Chondrocyte (in vitro differentiated cells): ENCODE data around the gene ISM2. TPM values are rescaled to one million over a fixed set of nuclear protein-coding genes. Genes with fewer than 3 reads are reported as not detected.

Source experiments
- DNase-seq: peaks from one replicate; pipeline ENCODE4 v3.0.0; 2021; ENCODE audit warnings: mixed read lengths, low spot score
- H3K27ac Mint-ChIP-seq: one replicate; pipeline ENCODE4 v1.8.0; 2021; ENCODE audit warnings: mild to moderate bottlenecking, moderate library complexity, mixed read lengths; ENCODE audit not compliant: unreplicated experiment
- H3K27me3 Mint-ChIP-seq: 2 replicates; pipeline ENCODE4 v1.8.0; 2021; ENCODE audit warnings: low read depth, mixed read lengths
- H3K36me3 Mint-ChIP-seq: 2 replicates; pipeline ENCODE4 v1.8.0; 2021; ENCODE audit warnings: low read depth, mixed read lengths
- H3K4me1 Mint-ChIP-seq: 2 replicates; pipeline ENCODE4 v1.8.0; 2021; ENCODE audit warnings: low read depth, mild to moderate bottlenecking, mixed read lengths
- H3K4me3 Mint-ChIP-seq: one replicate; pipeline ENCODE4 v1.8.0; 2021; ENCODE audit warnings: mild to moderate bottlenecking, moderate library complexity, mixed read lengths; ENCODE audit not compliant: unreplicated experiment
- H3K9me3 Mint-ChIP-seq: 2 replicates; pipeline ENCODE4 v1.8.0; 2021; ENCODE audit warnings: low read depth, mixed read lengths
- CTCF ChIP-seq: fragments of 200-600 bp; sonication (generic); IDR thresholded peaks from 2 replicates; pipeline ENCODE4 v1.5.0; 2021; ENCODE audit warnings: antibody characterized with exemption, mild to moderate bottlenecking, moderate library complexity
- total RNA-seq: library from RNA; stranded (reverse); gene quantifications from 3 replicates; pipeline ENCODE4 v1.2.1, GENCODE V29; 2021

The ISM2 gene
- total RNA-seq, 1 donor from 2014 or later = 0.20 TPM

- no peak overlapping the region for H3K4me3 Mint-ChIP-seq
- no peak for TF ChIP-seq CTCF
- H3K36me3 Mint-ChIP-seq = no peaks in the 10 kb centered on the region
- no peaks in the 10 kb centered on the region for H3K9me3 Mint-ChIP-seq
- H3K4me1 Mint-ChIP-seq = no peaks in the 10 kb centered on the region
- DNase-seq = no peak
- H3K27ac Mint-ChIP-seq = no peak overlapping the region
- no peaks in the 10 kb centered on the region for H3K27me3 Mint-ChIP-seq
These were observed 12.5 kb downstream of the ISM2 start for GRCh38 chr14:77485901-77486678.

- H3K4me3 Mint-ChIP-seq = no peak overlapping the region
- no peak for DNase-seq
- no peaks in the 10 kb centered on the region for H3K36me3 Mint-ChIP-seq
- no peaks in the 10 kb centered on the region for H3K9me3 Mint-ChIP-seq
- no peaks in the 10 kb centered on the region for H3K27me3 Mint-ChIP-seq
- no peak overlapping the region for H3K27ac Mint-ChIP-seq
- TF ChIP-seq CTCF = no peak
- H3K4me1 Mint-ChIP-seq = no peaks in the 10 kb centered on the region
These were observed 13.4 kb downstream of the ISM2 start for GRCh38 chr14:77485256-77485655.

- H3K36me3 Mint-ChIP-seq = no peaks in the 10 kb centered on the region
- H3K4me1 Mint-ChIP-seq = no peaks in the 10 kb centered on the region
- no peaks in the 10 kb centered on the region for H3K27me3 Mint-ChIP-seq
- no peak for TF ChIP-seq CTCF
- H3K4me3 Mint-ChIP-seq = no peak overlapping the region
- H3K9me3 Mint-ChIP-seq = no peaks in the 10 kb centered on the region
- no peak overlapping the region for H3K27ac Mint-ChIP-seq
- no peak for DNase-seq
These were observed 16.2 kb downstream of the ISM2 start for GRCh38 chr14:77482422-77482821.

- H3K36me3 Mint-ChIP-seq = no peaks in the 10 kb centered on the region
- no peak overlapping the region for H3K4me3 Mint-ChIP-seq
These were observed 19.8 kb downstream of the ISM2 start for GRCh38 chr14:77478796-77479195.

GRCh38 chr14:77478029-77478428 is 20.6 kb downstream of the ISM2 start:
- Mint-ChIP-seq H3K4me3 (no peak overlapping the region), H3K36me3 (no peaks in the 10 kb centered on the region), H3K27me3 (no peaks in the 10 kb centered on the region), H3K9me3 (no peaks in the 10 kb centered on the region), H3K4me1 (no peaks in the 10 kb centered on the region), H3K27ac (no peak overlapping the region)
- TF ChIP-seq CTCF = no peak
- no peak for DNase-seq

More at GRCh38 chr14:77478796-77479195, 19.8 kb downstream of the ISM2 start:
- H3K27me3 Mint-ChIP-seq = no peaks in the 10 kb centered on the region
- DNase-seq = no peak
- H3K4me1 Mint-ChIP-seq = no peaks in the 10 kb centered on the region
- no peaks in the 10 kb centered on the region for H3K9me3 Mint-ChIP-seq
- H3K27ac Mint-ChIP-seq = no peak overlapping the region
- TF ChIP-seq CTCF = no peak
